HT1080 (cell line): Measurements from ENCODE around the gene FLOT1. TPM values are rescaled to one million over a fixed set of nuclear protein-coding genes. Genes with fewer than 3 reads are reported as not detected.
"Not testable (repeated sequence)": the region's sequence is repeated elsewhere in the genome, so short reads cannot be mapped to it uniquely, and the experiment has no call there.

ENCODE experiments used
- DNase-seq: peaks from one replicate; pipeline ENCODE4 v3.0.0-alpha.2; 2015; ENCODE audit warnings: low read depth
- total RNA-seq: library from RNA; depleted of rRNA; stranded (reverse); fragments of >200 nt; shearing (Covaris generic); gene quantifications from 2 replicates; pipeline ENCODE4 v1.2.3, GENCODE V29; 2014

FLOT1 gene
- total RNA-seq, 1 experiment from 2014 or later, result 73.8 TPM

- not testable (repeated sequence) for DNase-seq
Observed at GRCh38 chr6:30723843-30724741, 18.4 kb downstream of the FLOT1 start.

GRCh38 chr6:30723159-30723842, 19.2 kb downstream of the FLOT1 start:
- not testable (repeated sequence) for DNase-seq

DNA sequence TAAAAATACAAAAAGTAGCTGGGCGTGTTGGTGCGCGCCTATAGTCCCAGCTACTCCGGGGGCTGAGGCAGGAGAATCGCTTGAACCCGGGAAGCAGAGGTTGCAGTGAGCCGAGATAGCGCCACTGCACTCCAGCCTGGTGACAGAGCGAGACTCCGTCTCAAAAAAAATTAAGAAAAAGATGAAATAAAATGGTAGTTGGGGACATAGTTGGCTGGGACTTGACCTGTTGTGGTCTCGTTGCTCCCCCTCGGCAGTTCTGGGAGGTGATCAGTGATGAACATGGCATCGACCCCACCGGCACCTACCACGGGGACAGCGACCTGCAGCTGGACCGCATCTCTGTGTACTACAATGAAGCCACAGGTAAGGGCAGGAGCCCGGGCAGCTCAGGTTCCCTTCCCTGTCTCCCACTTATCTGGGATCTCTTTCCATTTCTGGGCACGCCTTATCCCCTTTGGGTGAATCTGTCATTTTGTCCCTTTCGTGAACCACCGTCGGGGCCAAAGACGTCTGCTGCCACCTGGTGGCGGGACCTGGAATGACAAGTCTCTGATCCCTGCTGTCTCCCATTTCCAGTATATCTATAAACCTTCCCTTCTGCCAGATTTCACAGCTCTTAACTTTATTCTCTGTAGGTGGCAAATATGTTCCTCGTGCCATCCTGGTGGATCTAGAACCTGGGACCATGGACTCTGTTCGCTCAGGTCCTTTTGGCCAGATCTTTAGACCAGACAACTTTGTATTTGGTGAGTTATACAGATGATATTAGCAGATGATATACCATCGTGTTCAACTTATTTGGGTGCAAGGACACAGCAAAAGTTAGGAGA, 20.0 kb downstream of the FLOT1 start:
- DNase-seq, result peak; percentile 79

GRCh38 chr6:30722025-30722279, 20.5 kb downstream of the FLOT1 start:
- DNase-seq, result not testable (repeated sequence)

- peak; percentile 79 for DNase-seq
Observed at GRCh38 chr6:30721198-30722024, 21.1 kb downstream of the FLOT1 start.

- peak; percentile 63 for DNase-seq
Observed at GRCh38 chr6:30720738-30721197, 21.7 kb downstream of the FLOT1 start.

DNA sequence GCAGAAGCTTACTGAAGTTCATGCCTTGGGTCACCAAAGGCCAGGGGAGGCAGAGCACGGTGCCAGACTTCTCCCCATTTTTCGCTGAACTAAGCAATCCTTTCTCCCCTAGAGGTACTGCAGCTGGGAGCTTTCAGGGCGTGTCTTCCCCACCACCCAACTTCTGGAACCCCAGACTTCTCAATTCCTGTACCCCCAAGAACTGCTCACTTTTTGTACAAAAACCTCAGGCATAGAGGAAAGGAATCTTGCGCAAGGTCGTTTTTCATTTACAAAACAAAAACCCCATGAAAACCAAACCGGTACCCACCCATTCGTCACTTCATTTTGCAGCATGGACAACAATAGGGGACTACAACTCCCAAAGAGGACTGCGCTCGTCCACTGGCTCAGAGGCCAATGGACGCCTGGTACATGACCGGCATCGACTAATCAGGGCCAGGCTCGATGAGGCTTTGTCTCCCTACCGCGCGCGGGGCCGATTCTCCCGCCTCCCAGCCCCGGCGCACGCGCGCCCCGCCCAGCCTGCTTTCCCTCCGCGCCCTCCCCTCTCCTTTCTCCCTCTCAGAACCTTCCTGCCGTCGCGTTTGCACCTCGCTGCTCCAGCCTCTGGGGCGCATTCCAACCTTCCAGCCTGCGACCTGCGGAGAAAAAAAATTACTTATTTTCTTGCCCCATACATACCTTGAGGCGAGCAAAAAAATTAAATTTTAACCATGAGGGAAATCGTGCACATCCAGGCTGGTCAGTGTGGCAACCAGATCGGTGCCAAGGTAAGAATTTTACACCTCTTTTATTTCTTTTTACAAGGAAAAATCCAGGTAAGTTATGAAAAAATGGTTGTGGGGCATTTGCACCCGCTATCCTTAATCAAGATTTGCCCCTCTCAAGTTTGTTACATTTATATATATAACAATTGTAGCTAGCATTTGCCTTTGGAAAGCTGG, 22.4 kb downstream of the FLOT1 start, which contains the start of gene TUBB:
Gene TUBB (plus strand): TSS at position 562 of the 947 bp plus-strand sequence. CDS start 155 bp downstream, at position 717.
- DNase-seq, result peak; percentile 98

- DNase-seq, result no peak
Observed at GRCh38 chr6:30719356-30719755, 23.1 kb downstream of the FLOT1 start.

DNA sequence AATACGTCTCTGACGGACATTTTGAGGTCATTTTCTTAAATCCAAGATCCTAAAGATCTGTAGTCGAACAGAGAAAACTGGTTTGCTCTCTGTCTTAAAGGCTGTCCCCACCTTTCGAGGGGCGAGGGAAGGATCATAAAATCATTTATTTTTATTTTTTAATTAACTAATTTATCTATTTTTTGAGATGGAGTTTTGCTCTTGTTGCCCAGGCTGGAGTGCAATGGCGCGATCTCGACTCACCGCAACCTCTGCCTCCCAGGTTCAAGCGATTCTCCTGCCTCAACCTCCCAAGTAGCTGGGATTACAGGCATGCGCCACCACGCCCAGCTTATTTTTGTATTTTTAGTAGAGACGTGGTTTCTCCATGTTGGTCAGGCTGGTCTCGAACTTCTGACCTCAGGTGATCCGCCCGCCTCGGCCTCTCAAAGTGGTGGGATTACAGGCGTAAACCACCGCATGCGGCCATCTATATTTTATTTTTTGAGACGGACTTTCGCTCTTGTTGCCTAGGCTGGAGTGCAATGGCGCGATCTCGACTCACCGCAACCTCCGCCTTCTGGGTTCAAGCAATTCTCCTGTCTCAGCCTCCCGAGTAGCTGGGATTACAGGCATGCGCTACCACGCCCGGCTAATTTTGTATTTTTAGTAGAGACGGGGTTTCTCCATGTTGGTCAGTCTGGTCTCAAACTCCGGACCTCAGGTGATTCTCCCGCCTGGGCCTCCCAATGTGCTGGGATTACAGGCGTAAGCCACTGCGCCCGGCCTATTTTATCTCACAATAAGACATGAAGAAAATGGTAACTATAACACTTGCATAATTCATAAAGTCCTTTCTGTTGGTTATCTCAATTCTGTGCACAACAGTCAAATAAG, 24.4 kb downstream of the FLOT1 start:
- DNase-seq, result not testable (repeated sequence)

- DNase-seq, result peak; percentile 100
Observed at GRCh38 chr6:30717129-30717844, 25.2 kb downstream of the FLOT1 start, which contains the start of gene MDC1. Gene MDC1 (minus strand): TSS chr6:30717281. CDS start chr6:30715175, 2,106 bp downstream.

GRCh38 chr6:30716879-30717128, 25.7 kb downstream of the FLOT1 start:
- no peak for DNase-seq

DNA sequence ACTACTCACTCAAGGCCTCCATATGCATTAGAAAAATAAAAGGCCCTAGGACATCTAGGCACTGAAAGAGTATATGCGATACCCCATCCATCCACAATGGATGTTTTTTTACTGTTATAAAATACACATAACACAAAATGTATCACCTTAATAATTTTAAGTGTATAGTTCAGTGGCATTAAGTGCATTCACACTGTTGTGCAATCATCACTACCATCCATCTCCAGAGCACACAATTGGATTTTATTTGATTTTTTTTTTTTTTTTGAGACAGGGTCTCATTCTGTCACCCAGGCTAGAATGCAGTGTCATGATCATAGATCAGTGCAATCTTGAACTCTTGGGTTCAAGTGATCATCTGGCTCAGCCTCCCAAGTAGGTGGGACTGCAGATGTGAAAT, 28.2 kb downstream of the FLOT1 start:
- no peak for DNase-seq

- no peak for DNase-seq
Observed at GRCh38 chr6:30712441-30712945, 30.0 kb downstream of the FLOT1 start.

DNA sequence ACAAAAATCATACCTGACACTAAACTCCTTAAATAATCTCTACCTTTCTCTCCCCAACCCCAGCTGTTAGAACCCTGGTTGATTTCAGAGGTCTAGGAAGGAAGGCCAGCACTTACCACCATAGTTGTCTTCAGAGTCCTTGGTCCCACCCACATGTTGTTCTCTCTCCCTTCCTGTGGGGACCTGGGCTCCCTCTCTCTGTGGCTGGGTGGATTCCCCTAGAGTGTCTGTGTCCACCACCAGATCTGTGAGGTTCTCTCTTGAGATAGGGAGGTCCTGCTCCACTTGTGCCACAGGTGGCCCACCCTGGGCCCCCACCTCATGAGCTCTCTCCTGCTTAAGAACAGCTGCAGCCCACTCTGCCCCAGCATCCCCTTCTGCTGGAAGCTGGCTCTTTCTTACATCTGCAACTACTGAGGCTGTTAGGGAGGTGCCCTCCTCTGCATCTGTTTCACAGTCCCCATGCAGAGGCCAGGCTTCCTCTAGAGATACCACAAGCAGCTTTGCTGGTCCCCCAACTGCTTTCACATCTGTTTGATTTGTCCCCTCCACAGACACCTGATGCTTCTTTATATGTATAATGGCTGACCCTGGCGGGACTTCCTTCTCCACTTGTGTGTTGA, 30.6 kb downstream of the FLOT1 start:
- no peak for DNase-seq

DNA sequence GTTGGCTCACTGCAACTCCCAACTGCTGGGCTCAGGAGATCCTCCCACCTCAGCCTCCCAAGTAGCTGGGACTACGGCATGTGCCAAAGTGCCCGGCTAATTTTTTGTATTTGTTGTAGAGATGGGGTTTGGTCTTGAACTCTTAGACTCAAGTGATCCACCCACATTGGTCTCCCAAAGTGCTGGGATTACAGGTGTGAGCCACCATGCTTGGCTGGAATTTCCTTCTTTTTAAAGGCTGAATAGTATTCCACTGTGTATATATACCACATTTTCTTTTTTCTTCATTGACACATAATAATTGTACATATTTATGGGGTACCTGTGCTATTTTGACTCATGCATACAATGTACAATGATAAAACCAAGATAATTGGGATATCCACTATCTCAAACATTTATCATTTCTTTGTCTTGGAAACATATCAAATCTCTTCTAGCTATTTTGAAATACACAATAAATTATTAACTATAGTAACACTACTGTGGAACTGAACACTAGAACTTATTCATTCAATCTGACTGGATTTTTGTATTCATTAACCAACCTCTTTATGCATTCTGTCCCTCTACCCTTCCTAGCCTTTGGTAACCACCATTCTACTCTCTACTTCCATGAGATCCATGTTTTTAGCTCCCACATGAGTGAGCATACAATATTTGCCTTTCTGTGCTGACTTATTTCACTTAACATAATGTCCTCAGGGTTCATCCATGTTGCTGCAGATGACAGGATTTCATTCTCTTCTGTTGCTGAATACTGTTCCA, 33.2 kb downstream of the FLOT1 start:
- no peak for DNase-seq

DNA sequence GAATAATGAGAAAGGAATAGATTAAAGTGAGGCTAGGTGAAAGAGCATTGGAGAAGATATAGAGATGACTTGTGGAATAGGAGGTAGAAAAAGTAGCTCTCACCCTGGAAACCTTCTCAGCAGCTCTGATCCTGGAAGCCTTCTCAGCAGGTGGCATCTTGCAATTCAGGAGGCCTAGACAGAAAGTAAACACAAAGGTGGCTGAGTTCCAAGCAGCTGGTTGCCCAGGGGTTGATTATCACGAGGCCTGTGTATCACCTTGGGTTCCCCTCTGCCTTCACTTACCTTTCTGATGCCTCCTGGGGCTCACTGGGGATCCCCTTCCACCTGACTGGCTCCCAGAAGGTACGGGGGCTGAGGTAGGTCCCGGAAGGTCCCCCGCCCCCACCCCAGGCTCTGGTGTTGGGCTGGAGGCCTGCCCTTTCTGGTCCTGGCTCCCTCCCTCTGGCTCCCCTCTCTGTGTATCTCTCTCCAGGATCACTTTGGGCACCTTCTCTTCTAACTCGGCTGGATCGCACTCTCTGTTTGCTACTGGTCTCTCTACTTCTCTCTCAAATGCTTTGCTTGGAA, 35.1 kb downstream of the FLOT1 start:
- DNase-seq, result no peak
